ENCODE results near the gene TMEM52. TPM values are rescaled to one million over a fixed set of nuclear protein-coding genes. Genes with fewer than 3 reads are reported as not detected.

TMEM52 gene
- total RNA-seq, 2 experiments from 2014 or later: 1.7 to 2.5 TPM

DNA sequence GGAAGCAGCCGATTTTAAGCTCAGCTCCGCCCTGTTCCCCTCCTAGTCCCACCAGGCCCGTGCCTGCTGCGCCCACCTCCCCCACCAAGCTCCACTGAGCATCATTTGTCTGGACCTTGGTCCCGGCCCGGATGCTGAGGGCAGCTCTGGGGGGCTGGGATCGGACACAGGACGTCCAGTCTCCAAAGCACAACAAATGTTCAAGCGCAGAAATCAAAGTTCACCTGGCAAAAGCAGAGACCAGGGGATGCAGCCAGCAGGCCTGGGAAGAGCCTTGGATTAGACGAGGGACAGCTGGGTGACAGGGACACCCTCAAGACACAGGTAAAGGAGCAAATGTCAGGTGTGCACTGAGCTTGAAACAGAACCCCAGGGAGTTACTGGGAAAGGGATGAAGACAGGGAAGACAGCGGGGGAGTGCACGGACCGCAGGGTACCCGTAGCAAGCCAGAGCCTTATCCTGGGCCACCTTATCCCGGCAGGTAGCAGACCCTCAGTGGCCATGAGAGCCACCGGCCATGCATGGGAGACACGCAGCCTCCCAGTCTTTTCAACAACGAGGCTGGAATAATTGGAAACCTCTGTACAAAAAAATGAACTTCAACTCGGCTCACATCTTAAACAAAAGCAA, 22.2 kb upstream of the TMEM52 start:
- H3K9me3 ChIP-seq (ENCODE audit: low read length): no peaks in the 10 kb centered on the region

GRCh38 chr1:1940123-1940425, 21.0 kb upstream of the TMEM52 start:
- no peak overlapping the region for H2AFZ ChIP-seq (ENCODE audit: low read length)
- ChIA-PET POLR2A (no interaction called here), CTCF (ENCODE audit: unreplicated experiment) (no interaction called here)
- H4K20me1 ChIP-seq (ENCODE audit: insufficient read depth, low read length): no peaks in the 10 kb centered on the region
- H3K9me3 ChIP-seq (ENCODE audit: low read length): no peaks in the 10 kb centered on the region
- no peaks in the 10 kb centered on the region for H3K36me3 ChIP-seq (ENCODE audit: insufficient read depth, low read length)
- TF ChIP-seq, protein P1, sequence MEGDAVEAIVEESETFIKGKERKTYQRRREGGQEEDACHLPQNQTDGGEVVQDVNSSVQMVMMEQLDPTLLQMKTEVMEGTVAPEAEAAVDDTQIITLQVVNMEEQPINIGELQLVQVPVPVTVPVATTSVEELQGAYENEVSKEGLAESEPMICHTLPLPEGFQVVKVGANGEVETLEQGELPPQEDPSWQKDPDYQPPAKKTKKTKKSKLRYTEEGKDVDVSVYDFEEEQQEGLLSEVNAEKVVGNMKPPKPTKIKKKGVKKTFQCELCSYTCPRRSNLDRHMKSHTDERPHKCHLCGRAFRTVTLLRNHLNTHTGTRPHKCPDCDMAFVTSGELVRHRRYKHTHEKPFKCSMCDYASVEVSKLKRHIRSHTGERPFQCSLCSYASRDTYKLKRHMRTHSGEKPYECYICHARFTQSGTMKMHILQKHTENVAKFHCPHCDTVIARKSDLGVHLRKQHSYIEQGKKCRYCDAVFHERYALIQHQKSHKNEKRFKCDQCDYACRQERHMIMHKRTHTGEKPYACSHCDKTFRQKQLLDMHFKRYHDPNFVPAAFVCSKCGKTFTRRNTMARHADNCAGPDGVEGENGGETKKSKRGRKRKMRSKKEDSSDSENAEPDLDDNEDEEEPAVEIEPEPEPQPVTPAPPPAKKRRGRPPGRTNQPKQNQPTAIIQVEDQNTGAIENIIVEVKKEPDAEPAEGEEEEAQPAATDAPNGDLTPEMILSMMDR (conservative IDR thresholded peaks at IDR 0.05; ENCODE audit: low read length): no peak
- no peak for TF ChIP-seq EZH2phosphoT487 (IDR thresholded peaks at IDR 0.05; ENCODE audit: borderline replicate concordance, low read depth, low read length)
- intact Hi-C loops (cut with micrococcal nuclease; ENCODE audit: unreplicated experiment): loop anchor here (5.0 kb wide), 1 partner anchor 107 kb away; no protein-coding TSS in a partner anchor
- H3K9me2 ChIP-seq (ENCODE audit: insufficient read depth, low read length): no peaks in the 10 kb centered on the region
- H3K27ac ChIP-seq (ENCODE audit: low read depth, low read length, poor library complexity, severe bottlenecking): no peak overlapping the region
- H3K4me3 ChIP-seq (ENCODE audit: low read depth, low read length, poor library complexity, severe bottlenecking): no peak overlapping the region
- H3K4me2 ChIP-seq (ENCODE audit: low read length): no peak overlapping the region
- no peak for DNase-seq (ENCODE audit: low spot score)
- peaks cover 13% of the 10 kb centered on the region for H3K4me1 ChIP-seq (ENCODE audit: insufficient read depth, low read length, poor library complexity, severe bottlenecking)
- H3K79me2 ChIP-seq (ENCODE audit: insufficient read depth, low read depth, low read length): no peaks in the 10 kb centered on the region
- no TSS peak for BruUV-seq (replicated peaks)

More for the DNA sequence above, 22.2 kb upstream of the TMEM52 start:
- H2AFZ ChIP-seq (ENCODE audit: low read length): no peak overlapping the region
- ChIA-PET CTCF (ENCODE audit: unreplicated experiment) (interaction anchor here (0.8 kb wide), 1 partner anchor 103 kb away, joined by 3 read pairs; no protein-coding TSS in a partner anchor), POLR2A (interaction anchor here (1.6 kb wide), 1 partner anchor 14 kb away, joined by 3 read pairs; no protein-coding TSS in a partner anchor)
- no peak overlapping the region for H3K4me3 ChIP-seq (ENCODE audit: low read depth, low read length, poor library complexity, severe bottlenecking)
- no peaks in the 10 kb centered on the region for H3K36me3 ChIP-seq (ENCODE audit: insufficient read depth, low read length)
- H3K27ac ChIP-seq (ENCODE audit: low read depth, low read length, poor library complexity, severe bottlenecking): no peak overlapping the region
- no peak overlapping the region for H3K4me2 ChIP-seq (ENCODE audit: low read length)
- intact Hi-C loops (cut with micrococcal nuclease; ENCODE audit: unreplicated experiment): loop anchor here (5.0 kb wide), 1 partner anchor 106 kb away; no protein-coding TSS in a partner anchor
- no peak for DNase-seq (ENCODE audit: low spot score)
- no peaks in the 10 kb centered on the region for H3K9me2 ChIP-seq (ENCODE audit: insufficient read depth, low read length)
- H3K79me2 ChIP-seq (ENCODE audit: insufficient read depth, low read depth, low read length): no peaks in the 10 kb centered on the region
- H4K20me1 ChIP-seq (ENCODE audit: insufficient read depth, low read length): no peaks in the 10 kb centered on the region
- BruUV-seq (replicated peaks): no TSS peak
- H3K4me1 ChIP-seq (ENCODE audit: insufficient read depth, low read length, poor library complexity, severe bottlenecking): peaks cover 13% of the 10 kb centered on the region
- no peak for TF ChIP-seq EZH2phosphoT487 (IDR thresholded peaks at IDR 0.05; ENCODE audit: borderline replicate concordance, low read depth, low read length)
- TF ChIP-seq, protein P1 (conservative IDR thresholded peaks at IDR 0.05; ENCODE audit: low read length): no peak
